IPS-NIHi11 (cell line): ENCODE measurements around the gene KAZN.

Source experiments
- DNase-seq: peaks from one replicate; pipeline ENCODE4 v3.0.0; 2012; ENCODE audit warnings: mixed read lengths, low spot score

The KAZN gene

GRCh38 chr1:14677292-14677971 is 78.9 kb downstream of the KAZN start:
- no peak for DNase-seq

- DNase-seq, result no peak
These were observed 79.6 kb downstream of the KAZN start for GRCh38 chr1:14678011-14678638.

GRCh38 chr1:14679027-14679688 is 80.7 kb downstream of the KAZN start:
- no peak for DNase-seq

- no peak for DNase-seq
These were observed 82.7 kb downstream of the KAZN start for GRCh38 chr1:14681182-14681581.

- DNase-seq, result no peak
These were observed 84.6 kb downstream of the KAZN start for GRCh38 chr1:14682941-14683621.

- no peak for DNase-seq
These were observed 86.6 kb downstream of the KAZN start for GRCh38 chr1:14685078-14685477.

GRCh38 chr1:14686701-14687100 is 88.2 kb downstream of the KAZN start:
- DNase-seq, result peak; percentile 29

GRCh38 chr1:14687147-14687546 is 88.7 kb downstream of the KAZN start:
- DNase-seq, result no peak

GRCh38 chr1:14689996-14690615 is 91.6 kb downstream of the KAZN start:
- DNase-seq, result no peak

- DNase-seq, result no peak
These were observed 95.5 kb downstream of the KAZN start for GRCh38 chr1:14693949-14694348.

GRCh38 chr1:14694589-14694988 is 96.1 kb downstream of the KAZN start:
- no peak for DNase-seq

- no peak for DNase-seq
These were observed 98.3 kb downstream of the KAZN start for GRCh38 chr1:14696761-14697160.

- DNase-seq, result no peak
These were observed 98.9 kb downstream of the KAZN start for GRCh38 chr1:14697353-14697752.

GRCh38 chr1:14698314-14698713 is 99.8 kb downstream of the KAZN start:
- DNase-seq, result no peak

GRCh38 chr1:14699620-14700019 is 101.1 kb downstream of the KAZN start:
- DNase-seq, result no peak

- no peak for DNase-seq
These were observed 106.4 kb downstream of the KAZN start for GRCh38 chr1:14704846-14705245.

GRCh38 chr1:14705824-14706223 is 107.3 kb downstream of the KAZN start:
- no peak for DNase-seq

- DNase-seq, result no peak
These were observed 108.1 kb downstream of the KAZN start for GRCh38 chr1:14706631-14707030.

GRCh38 chr1:14707531-14708445 is 109.3 kb downstream of the KAZN start:
- DNase-seq, result no peak

GRCh38 chr1:14710331-14710730 is 111.8 kb downstream of the KAZN start:
- DNase-seq, result no peak

GRCh38 chr1:14712136-14712535 is 113.7 kb downstream of the KAZN start:
- DNase-seq, result no peak
